GM18909 (cell line): ENCODE measurements around the gene CBLN3.
"Not testable (repeated sequence)": the region's sequence is repeated elsewhere in the genome, so short reads cannot be mapped to it uniquely, and the experiment has no call there.

Source experiments
- ATAC-seq: cut with Tn5 transposase; IDR thresholded peaks from one replicate; pipeline ENCODE4 v1.9.1; 2021; ENCODE audit warnings: mild to moderate bottlenecking; ENCODE audit not compliant: unreplicated experiment, poor library complexity

The CBLN3 gene

DNA sequence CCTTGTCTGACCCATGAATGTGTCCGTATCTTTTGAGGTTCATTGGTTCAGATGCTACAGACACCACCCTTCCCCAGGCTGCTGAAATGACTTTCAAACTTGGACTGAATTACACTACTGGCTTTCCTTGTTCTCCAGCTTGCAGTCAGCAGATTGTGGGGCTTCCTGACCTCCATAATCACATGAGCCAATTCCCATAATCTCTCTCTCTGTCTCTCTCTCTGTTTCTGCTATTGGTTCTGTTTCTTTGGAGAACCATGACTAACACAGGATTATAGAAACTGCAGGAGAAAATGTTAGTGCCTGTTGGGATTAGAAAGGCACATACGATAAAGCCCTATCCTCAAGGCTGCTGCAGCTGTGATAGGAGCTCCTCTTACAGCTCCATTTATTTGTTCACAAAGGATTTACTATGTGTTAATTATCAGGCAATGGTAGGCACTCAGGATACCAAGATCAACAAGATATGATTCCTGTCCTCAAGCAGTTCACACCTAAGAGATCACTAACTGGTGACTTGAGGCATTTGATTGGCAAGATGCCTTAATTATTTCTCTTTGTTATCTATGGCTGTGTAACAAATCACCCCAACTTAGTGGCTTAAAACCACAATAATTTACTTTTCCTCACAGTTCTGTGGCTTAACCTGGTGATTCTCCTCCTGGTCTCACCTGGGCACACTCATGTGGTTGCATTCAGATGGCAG is 40.8 kb downstream of the CBLN3 start:
- no peak for ATAC-seq

DNA sequence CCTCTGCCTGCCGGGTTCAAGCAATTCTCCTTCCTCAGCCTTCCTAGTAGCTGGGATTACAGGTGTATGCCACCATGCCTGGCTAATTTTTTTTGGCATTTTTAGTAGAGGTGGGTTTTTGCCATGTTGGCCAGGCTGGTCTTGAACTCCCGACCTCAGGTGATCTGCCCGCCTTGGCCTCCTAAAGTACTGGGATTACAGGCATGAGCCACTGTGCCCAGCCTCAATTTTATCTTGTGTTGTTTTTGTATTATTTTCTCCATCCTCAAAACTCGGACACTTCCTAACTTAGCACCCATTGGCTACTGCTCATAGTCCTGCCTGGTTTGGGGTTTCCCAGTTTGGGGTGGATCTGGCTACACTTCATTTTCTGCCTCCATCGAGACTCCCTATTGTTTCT is 41.9 kb downstream of the CBLN3 start:
- ATAC-seq: not testable (repeated sequence)

GRCh38 chr14:24387009-24387345 is 42.5 kb downstream of the CBLN3 start:
- ATAC-seq: no peak

- no peak for ATAC-seq
These were observed 43.9 kb downstream of the CBLN3 start for GRCh38 chr14:24385524-24385923.

- ATAC-seq: no peak
These were observed 45.3 kb downstream of the CBLN3 start for GRCh38 chr14:24384169-24384568.

DNA sequence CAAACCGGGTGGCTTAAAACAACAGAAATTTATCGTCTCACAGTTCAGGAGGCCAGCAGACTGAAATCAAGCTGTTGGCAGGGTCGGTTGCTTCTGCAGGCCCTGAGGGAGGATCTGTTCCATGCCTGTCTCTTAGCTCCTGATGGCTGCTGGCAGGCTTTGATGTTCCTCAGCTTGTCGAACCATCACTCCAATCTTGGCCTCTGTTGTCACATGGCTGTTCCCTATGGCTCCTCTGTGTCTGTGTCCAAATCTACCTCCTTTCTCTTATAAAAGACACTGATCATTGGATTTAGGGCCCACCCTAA is 47.5 kb downstream of the CBLN3 start:
- no peak for ATAC-seq

DNA sequence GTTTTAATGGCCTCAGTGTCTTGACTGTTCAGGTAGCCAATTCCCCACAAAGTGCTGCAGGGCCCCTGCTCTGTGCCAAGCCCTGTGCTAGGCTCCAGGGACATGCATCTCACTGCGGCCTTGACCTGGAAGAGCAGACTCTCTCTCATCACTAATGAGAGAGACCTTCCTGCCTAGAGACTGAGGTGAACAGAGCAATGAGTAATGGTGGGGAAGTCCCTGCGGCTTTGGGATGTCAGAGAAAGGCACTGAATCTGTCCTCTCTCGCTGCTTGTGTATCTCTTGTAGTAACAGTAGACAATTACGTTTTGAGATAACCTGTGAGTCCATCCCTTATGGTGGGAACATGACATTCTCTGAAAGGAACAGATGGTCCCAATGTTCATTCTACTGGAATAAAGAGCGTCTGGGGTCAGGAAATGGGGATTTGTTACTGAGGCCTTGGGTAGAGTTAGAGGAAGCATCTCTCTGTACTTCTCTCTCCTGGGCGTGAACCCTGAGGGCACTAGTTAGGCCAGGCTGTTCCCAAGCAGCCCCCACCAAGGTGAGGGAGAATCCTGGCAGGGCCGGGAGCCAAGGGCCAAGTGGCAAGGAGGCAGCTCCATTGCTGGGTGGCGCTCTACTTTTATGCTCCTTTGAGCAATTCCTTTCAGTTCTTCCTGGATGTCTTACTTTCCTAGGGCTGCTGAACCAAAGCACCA is 48.0 kb downstream of the CBLN3 start:
- ATAC-seq: no peak

- no peak for ATAC-seq
These were observed 49.3 kb downstream of the CBLN3 start for GRCh38 chr14:24379907-24380730.

GRCh38 chr14:24378981-24379906 is 50.2 kb downstream of the CBLN3 start:
- no peak for ATAC-seq

DNA sequence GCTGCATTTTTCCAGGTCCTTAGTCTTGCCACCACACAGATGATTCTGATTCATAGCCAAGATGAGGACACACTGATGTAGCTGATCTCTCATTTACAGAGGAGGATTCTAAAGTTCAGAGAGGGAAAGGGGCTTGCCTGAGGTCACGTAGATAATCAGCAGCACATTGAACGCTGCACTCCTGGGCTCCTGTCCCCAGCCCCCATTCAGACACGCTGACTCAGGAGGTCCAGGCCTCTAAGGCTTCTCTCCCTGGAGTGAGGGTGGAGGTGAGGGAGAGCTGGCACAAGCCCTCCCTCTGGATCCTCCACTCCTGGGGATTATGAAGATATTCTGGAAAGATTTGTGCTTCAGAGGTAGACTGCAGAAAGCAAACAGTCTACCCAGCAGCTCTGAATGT is 51.1 kb downstream of the CBLN3 start:
- ATAC-seq: no peak

DNA sequence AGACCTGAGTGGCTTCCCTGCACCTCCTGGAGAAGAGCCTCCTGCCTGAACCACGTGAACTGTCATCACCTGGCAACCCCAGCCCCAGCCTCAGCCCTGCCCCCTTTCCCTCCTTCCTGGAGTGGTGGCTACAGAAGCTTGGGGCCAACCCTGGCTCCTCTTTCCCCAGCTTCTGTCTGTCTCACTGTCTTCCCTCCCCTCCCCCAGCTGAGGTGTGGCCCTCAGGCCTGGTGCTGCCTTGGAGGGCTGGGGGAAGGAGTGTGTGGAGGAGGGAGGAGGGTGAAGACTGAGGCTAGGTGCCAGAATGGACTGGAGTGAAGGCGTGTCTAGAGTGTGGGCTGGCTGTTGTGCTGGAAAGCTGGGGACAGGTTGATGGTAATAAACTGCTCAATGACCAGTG is 51.8 kb downstream of the CBLN3 start:
- no peak for ATAC-seq

DNA sequence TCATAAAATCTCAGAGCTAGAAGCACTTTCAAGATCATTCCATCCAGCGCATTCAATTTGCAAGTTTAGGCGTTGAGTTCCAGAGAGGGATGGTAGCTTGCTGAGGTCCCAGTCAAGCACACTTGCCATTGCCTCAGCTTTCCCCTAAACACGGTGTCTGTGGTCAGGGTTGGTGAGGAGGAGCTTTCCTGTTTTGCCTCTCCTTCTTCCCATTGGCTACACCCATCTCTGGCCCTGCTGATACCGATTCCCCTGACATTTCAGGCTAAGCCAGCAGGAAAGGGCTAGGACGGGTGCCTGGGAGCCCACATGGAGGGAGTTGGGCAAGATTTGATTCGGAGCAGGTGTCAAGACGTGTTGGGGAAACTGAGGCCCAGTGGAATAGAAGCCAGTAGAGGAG is 52.3 kb downstream of the CBLN3 start:
- ATAC-seq: no peak
